GM19397 (cell line): ENCODE data around the gene GRID1.

ENCODE experiments used
- ATAC-seq: cut with Tn5 transposase; IDR thresholded peaks from one replicate; pipeline ENCODE4 v1.9.1; 2021; ENCODE audit warnings: mild to moderate bottlenecking, moderate library complexity; ENCODE audit not compliant: unreplicated experiment

GRID1 gene

DNA sequence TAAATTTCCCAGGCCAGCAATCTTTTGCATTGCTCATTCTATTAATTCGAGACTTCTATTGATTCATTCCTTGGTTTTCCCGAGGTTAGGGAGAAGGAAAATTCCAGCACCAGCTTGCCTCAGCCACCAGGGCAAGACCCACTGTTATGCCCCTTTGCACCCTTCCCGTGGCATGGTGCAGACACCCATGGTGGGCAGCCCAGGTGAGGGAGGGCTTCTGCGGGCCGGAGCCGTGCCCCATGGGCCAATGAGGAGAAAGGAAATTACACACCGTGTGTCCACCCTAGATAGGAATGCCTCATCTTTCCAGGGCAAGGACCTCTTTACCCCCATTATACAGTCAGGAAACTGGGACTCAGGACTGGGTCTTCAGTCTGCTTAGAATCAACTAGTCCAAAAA lies 4.5 kb upstream of the GRID1 start:
- ATAC-seq = no peak

DNA sequence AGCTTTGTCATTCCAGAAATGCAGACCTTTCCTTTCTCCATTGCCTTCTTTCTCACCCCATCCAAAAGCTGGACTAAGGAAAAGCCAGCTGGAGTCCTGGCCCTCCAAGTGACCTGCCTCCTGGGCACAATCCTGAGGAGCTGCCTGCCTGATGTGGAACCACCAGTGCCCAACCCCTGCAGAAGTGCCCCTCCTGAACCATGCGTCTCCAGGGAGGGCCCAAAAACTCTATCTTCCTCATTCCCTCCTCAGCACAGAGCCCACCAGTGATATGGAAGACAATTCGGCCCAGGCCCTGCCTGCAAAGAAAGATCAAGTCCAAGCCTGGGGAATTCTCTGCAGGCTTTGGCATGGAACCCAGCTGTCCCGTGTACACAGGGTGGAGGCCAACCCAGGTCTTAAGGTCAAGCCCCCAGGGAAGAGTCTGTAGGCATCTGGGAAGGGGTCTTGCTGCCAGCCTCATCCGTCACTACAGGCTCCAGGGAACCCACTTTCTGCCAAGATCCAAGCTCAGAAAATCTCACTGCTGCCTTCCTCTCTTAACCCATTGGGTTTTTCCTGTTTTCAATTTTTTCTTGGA lies 3.5 kb upstream of the GRID1 start:
- no peak for ATAC-seq

DNA sequence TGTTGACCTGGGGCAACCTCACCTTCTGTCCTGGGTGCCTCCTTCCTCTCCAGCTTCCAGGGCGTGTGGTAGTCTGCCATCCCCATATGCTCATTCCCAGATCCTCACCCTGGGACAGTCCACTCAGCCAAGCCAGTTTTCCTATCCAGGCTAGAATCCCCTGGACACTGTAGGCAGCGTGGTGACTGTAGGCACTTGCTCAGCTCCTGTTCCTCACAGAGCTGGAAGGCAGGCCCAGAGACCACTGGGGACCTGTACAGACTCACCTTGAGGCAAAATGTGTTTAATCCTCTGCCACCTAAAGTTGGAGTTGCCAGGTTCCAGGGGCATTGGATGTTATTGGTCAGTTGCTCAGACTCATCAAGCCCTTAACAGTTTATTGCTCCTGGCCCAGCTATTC lies 2.4 kb upstream of the GRID1 start:
- no peak for ATAC-seq

DNA sequence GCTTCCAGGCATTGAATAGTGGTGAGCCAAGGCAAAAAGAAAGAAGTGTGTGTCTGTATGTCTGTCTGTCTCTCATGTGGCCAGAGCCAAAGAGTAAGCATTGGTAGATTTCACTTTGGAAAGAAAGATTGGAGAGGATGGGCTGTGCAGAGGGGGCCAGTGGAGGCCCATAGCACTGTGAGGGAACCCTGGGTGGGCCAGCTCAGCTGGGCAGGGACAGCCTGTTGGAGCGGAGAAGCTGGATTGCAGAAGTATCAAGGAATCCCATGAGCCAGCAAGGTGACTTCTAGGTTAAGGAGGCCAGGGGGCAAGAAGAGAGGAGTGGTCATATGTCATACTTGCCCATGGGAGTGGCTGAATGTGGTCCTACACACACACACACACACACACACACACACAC lies 1.5 kb upstream of the GRID1 start:
- no peak for ATAC-seq

DNA sequence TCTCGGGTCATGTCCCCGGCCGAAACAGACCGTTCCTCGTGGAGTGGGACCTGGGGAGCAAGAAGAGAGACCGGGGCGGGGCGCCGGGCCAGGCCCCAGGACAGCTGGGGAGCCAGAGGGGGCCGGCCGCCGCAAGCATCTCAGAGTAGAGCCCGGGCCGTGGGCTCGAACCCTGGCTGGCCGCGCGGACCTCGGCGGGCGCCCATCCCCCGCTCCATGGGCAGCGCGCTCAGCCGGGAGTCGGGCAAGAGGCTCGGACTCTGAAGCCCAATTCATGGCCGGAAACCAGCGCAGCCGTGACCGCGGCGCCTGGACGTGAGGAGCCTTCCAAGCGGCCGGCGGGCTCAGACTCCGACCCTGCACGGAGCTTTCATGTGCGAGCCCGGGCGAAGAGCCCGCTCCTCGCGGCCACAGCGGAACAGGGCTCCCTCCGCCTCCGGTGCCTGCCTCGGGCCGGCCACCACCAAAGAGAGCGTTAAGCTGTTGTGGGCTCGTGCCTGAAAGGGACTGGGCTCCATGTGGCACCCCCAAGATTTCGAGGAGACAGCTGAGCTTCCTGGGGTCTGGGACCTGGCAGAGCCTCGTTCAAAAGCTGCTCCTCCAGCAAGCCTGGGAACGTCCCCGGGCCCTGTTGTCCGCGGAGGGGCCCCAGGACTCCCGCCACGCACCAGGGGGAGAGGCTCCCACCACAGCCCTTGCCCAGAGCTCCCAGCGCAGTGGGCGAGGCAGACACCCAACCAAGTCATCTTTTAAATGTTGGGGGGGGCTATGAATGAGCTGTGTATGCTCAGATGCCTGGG lies 757 bp upstream of the GRID1 start:
- ATAC-seq = no peak

DNA sequence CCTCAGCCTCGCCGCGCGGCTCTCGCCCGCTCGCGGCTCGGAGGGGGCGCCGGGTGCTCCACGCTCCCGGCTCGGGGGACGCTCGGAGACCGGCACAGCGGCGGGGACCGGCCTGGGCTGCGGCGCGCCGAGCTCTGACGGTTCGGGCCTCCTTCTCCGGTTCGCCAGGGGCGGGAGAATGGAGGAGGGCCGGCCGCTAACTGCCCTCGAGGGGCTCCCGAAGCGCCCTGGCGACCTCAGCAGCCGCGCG lies 232 bp upstream of the GRID1 start:
- ATAC-seq = no peak

DNA sequence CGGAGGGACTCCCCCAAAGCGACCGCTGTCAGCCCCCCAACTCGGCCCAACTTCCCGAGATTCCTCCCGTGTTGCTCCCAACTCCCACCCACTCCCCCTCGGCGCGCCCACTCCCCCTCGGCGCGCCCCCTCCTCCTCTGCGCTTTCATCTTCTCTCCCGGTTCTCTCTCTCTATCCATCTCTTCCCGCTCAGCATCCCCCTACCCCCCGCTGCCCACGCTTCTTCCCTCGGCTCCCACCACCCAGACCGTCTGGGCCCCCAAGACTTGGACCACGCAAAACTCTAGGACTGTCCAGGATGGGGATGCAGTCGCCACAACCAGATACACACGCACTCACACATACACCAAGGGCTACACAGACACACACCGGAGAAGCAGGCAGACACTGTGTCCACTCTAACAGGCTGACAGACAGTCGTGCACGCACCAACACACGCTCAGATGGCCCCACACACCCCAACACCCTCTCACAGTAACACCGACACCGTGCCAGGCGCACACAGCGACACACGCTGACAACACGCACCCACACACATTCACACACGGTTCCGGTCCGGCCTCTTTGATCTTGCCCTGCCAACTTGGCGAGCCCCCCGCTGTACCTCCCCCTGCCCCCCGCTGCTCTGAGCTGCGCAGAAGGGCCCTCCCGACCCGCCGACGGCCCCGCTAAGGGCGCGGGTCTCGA lies 1.1 kb downstream of the GRID1 start:
- no peak for ATAC-seq

DNA sequence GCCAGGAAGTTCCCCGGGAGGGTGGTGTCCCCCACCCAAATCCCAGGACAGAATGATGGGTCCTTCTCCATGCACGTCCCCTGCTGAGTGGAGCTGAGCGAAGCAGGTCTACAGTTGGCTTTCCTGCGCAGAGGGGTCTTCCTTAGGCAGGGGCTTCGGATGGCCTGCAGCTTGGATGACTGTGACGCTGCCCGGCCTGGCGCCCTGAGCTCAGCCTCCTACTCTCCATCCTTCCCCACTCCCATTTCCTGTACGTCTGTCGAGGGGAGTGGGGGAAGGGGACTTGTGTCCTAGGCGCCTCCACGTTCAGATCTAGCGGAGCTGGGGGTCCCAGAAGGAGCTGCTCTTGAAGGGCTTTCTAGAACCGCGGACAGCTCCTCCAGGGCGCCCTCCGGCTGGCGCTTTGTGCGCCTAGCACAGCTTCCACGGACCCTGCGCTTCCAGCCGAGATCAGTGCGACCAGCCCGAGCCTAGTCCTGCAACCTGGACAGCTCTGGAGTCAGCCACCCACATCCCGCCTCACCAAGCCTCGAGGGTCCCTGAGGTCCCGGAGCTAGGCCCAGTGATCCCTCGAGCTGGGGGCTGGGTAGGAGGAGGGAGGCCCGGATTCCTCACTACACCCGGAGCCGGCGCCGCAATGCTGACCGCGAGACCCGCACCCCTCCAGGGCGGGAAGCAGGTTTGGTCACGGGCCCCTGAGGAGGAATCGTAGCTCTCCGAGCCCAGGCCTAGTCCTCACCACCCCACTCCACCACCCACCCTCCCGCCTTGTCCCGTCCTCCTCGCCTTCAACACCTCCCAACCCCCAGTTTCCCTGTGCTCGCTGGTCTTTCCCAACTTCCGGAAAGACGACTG lies 1.9 kb downstream of the GRID1 start:
- no peak for ATAC-seq

DNA sequence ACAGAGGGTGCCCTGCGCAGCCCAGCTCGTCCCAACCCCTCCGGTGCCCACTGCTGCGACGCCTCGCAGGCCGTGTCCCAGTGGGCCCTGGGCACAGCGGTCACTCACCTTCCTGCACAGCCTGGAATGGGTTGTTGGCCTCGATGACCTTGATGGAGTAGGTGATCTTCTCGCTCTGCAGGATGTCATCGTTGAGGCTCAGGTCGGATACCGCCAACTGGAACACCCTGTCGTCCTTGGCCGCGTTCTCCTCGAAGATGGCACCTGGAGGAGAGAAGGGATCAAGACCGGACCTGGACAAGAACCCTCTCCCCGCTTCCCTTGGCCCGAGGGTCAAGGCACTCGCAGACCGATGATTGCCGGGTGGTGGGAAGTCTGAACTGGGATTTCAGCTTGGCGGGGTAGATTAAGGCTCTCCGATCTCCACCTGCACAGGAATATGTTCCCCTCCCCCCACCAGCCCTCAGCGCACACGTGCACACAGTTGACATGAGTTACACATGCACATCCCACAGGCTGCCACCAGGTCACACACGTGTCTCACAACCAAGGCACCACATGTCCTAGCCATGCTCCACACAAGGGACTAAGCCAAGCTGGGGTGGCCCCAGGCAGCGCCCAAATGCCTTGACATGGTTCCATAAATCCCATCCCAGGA lies 2.6 kb downstream of the GRID1 start:
- ATAC-seq = no peak

DNA sequence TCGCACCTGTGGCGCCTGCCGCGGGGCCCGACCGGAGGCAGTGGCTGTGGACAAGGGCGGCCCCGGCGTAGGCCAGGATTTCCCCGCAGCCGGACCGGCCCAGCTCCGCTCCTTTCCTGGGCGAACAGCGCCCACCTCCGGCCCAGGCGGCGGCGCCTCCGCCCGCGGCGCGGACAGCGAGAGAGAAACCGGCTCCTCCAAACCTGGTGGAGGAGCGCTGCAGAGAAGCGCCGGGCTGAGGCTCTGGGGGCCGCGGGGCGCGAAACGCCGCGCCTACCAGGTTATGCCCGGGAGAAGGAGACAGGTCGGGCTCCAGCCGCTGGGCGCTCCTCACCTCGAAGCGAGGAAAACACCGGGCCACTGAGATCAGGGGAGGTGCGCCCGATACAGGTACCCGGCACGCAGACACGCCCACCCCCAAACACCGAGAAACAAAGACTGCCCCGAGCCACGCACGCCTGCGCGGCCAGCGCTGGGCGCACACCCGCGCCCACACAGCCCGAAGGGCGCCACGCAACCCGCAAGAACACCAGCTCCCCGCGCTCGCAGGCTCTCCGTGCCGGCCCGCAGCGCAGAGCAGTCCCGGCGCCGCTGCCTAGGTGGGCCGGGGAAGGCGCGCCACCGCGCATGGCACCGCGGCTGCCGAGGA lies 3.3 kb downstream of the GRID1 start:
- ATAC-seq = no peak

DNA sequence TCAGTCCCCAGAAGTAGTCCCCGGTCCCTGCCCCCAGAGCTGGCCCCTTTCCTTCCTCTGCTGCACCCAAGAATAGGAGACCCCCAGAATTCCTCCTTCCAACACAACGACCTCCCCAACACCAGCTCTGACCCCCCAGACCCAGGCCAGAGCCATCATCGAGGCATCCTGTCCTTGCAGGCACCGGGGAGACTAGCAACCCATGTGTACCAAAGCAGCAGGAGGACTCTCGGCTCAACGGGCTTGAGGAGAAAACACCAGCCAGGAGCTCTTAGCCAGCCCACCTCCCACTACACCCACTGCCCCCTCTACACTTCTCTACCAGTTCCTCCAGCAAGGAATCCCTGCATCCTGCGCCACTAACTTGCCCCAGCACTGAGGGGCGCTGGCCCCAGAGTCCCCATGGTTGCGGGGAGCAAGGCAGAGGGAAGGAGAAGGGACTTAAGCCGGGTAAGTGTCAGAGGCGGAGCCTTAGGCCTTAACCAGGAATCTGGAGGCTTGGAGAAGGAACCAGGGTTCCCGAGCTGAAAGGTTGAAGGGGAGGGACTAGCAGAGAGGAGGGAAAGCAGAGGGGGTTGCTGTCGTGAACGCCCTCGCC lies 3.9 kb downstream of the GRID1 start:
- no peak for ATAC-seq

DNA sequence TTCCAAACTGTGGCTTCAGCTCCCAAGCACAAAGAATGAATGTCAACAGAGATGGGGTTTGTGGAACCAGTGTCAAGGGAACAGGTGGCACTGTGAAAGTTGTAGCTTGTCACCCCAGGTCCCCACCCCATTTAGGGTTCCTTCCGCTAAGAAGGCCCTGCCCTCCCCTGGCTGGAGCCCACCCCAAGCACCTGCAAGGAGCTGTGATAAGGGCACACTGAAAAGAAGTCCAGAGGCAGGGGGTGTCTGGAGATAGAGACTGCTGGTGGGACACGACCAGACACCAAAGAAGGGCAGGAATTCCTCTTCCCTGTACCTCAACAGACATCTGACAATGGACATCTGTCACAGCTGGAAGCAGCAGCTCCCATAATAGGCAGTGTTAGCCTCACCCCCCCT lies 4.5 kb downstream of the GRID1 start:
- ATAC-seq = no peak

DNA sequence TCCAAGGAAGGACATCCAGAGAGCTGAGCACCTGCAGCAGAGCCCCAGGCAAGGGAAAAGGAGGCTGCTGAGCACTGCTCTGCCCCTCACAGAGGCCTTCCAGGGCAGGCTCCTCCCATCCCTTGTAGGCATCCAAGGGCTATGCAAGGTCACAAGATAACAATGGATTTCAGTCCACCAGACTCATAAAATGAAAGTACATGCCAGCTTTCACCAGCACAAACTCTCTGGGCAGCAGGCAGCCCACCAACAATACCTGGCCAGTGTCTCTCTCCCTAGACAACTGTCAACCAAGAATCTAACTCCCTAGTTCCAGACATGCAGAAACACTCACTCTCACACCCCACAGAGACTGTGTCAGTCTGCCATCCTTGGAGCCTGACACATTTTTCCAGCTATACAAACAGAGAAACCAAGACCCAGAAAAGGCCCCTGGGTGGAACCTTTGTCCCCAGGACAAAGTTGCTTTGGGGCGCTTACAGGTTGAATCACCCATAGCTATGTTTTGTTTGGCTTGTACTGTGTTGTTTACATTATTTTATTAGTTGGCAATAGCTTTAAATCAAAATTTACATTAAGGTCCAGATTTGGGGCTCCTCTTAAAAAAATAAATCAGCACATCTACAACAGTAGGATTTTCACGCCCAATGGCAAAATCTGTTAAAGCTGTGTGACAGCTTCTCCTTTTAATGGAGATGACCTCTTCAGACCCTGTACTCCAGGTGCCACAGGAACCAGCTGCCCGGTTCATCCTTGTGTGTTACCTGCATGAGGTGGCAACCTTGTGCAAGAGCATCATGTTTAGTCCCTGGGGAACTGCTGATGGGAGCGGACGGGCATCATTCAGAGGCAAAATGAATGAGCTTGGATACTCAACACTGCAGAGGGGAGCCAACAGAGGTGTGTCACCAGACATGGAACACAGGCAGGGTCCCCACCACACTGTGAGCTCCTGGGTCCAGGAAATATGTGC lies 5.2 kb downstream of the GRID1 start:
- ATAC-seq = no peak

DNA sequence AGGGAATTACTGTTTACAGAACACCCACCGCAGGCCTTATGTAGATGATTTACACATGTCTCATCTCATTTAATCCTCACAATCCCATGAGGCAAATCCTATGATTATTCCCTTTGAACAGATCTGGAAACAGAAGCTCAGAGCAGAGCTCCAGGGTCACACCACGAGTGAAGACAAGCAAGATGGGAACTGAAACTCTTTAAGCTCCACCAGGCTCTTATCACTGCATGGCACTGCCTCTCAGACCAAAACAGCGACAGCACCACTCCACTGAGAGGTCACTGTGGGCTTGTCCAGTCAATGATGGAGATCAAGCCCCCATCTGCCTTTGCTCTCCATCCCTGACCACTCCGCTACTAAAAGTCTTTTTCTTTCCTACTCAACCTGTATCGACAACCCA lies 5.9 kb downstream of the GRID1 start:
- ATAC-seq = no peak

DNA sequence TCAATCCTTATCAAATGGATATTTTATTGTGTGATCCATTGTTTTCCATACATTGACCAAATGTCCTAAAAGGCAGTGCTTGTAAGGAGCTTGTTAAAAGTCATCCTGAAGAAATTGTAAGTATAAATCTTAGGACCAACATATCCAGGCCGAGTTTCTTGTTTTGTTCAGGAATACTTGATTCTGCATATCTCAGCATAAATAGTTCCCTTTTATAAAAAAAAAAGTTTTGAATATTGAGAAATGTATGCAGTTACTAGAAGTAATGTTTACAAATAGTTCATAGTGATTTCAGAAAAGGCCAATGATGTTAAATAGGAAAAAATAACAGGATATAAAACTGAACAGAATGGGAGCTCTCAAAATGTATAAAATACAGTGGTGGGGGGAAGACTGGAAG lies 6.6 kb downstream of the GRID1 start:
- no peak for ATAC-seq

DNA sequence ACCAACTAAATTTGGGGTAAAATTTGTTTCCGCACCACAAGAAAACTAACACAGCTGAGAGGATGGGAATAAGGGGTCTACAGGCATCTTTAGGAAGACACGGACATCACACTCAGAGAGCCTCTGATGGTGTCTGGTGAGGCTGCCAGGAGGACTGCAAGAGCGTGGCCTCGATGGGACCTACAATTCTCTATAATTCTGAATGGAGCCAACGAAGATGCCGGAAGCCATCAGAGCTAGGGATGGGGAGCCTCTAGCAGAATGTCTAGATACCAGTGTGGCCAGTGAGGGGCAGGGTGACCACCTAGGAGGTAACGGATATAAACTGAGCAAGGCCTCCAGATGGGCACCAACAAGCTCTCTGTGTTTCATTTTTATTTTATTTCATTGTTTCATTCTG lies 7.5 kb downstream of the GRID1 start:
- ATAC-seq = no peak

DNA sequence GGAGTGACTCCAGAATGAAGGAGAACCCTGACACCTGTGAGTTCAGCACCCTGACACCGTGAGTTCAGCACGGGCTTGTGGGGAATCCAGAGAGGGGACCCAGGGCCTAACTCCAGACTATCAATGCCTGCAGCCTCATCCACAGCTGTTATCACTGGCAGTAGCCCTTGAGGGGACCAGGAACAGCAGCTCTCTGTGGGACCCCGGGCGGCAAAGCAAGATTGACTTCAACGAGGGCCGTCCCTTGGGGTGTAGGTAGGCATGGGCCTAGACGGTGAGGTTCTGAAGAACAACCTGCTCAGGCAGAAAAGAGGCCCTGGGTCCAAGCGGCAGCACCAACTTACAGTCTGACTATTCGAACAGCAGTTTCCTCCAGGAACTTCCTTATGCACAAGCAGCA lies 8.9 kb downstream of the GRID1 start:
- no peak for ATAC-seq

DNA sequence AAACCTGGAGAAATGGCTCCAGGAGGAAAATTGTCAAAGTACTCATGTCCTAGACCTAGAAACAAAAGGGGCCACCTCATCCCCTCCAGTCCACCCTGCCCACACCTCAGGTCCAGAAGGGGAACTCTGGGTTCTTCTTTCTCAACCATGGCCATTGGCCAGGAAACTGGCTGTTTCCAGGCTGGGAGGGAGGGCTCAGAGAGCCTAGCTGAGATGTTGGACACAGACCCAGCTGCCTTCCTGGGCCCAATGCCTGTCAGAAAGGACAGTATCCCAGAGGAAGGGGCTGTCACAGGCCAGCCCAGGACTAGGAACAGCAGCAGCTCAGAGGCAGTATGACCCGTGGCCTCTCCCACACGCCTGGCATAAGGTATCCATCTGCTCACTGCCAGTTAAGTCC lies 9.6 kb downstream of the GRID1 start:
- ATAC-seq = no peak

DNA sequence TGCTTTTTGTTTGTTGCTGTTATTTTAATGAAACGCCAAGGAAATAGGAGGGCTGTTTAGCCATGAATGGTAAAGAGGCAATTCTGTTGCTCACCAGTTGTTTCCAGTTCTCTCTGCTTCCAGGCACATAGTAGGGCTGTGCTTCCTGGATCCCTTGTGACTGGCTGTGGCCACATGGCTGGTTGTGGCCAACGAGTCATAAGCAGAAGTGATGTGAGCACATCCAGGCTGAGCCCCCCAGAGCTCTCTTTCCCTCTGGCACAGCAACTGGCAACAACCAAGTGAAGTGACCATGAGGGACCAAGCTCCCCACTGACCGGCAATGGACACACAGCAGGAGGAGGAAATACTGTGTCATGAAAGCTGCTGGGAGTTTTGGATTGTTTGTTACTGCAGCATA lies 10.3 kb downstream of the GRID1 start:
- no peak for ATAC-seq
